HG02981 (cell line): ENCODE data around the gene FAAP24.
"Not testable (repeated sequence)": the region's sequence is repeated elsewhere in the genome, so short reads cannot be mapped to it uniquely, and the experiment has no call there.

Experiments
- ATAC-seq: cut with Tn5 transposase; IDR thresholded peaks from one replicate; pipeline ENCODE4 v1.9.1; 2021; ENCODE audit warnings: mild to moderate bottlenecking, moderate library complexity; ENCODE audit not compliant: unreplicated experiment

The FAAP24 gene

GRCh38 chr19:32971715-32972540, at the start of gene FAAP24, which contains the start of gene CEP89:
Gene FAAP24, plus strand, starts transcription at chr19:32972242. Its CDS starts 955 bp downstream, at chr19:32973197.
Gene CEP89, minus strand, starts transcription at chr19:32971958. Its CDS starts 84 bp downstream, at chr19:32971874.
- peak; percentile 97 for ATAC-seq

- no peak for ATAC-seq
Observed at GRCh38 chr19:32924200-32924599, 47.8 kb upstream of the FAAP24 start.

DNA sequence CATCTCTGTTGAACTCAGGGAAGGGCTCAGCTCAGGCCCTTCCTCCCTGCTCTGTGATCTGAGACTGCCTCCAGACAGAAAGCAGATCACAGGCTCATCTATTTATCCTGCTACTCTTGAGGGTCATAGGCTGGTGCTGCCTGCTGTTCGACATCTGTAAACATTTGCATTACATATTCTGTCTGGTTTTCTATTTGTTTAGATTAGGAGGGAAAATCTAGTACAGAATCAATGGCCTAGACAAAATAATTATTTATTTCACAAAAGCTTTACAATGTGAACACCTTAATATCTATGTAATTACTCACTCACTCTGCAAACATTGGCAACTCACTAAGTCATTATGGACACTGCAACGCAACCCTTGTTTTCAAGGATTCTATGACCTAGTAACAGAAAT, 43.2 kb upstream of the FAAP24 start:
- no peak for ATAC-seq

DNA sequence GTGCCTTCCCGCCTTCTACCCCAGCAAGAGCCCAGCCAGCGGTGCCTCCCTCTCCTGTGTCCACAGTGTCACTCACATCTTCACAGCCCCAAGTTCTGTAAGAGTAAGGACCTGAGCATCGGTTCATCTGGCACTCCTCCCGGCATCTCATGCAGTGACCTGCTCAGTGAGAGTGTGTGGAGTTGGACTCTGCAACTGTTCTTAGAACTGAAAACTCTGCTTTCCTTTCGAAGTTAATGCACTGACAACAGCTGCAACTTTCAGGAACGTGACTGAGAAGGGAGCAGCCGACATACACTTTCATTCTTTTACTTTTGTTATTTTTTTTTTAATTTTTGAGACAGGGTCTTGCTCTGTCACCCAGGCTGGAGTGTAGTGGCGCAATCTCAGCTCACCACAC, 41.5 kb upstream of the FAAP24 start:
- no peak for ATAC-seq

DNA sequence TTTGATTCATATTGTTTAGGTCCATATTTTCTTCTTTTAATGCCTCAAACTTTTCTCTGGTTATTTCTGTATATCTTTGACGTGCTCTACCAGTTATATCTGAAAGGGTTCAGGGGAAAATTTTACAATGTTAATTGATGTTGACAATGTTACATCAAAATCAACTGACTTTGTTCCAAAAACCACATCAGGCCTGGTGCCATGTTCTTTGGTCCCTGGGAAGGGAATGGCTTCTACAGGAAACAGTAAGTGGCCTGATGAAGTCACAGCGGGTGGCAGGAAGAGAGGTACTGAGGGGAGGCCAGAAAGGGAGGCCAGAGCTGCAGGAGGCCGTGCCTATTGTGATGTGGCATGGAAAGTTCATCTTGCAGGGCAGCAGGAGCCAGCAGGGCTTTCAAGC, 38.5 kb upstream of the FAAP24 start:
- no peak for ATAC-seq

GRCh38 chr19:32935629-32936028, 36.4 kb upstream of the FAAP24 start:
- no peak for ATAC-seq

DNA sequence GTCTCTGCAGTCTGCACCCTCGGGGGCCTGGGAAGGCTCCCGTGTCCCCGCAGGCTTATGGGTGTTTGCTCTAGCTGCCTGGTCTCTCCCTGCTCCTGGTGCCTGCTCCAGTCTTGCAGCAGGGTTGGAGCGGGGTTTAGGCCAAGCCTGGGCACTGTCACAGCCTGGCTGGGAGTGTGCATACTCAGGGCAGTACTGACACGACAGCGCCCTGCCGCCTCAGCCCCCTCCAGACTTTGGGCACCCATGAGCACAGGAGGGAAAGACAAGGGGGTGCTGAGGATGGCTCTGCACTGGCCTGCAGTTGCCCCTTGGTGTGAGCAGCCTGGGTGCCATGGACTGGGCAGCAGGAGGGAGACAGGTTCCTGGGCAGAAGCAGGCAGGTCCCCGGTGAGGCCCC, 36.0 kb upstream of the FAAP24 start:
- ATAC-seq, result no peak

DNA sequence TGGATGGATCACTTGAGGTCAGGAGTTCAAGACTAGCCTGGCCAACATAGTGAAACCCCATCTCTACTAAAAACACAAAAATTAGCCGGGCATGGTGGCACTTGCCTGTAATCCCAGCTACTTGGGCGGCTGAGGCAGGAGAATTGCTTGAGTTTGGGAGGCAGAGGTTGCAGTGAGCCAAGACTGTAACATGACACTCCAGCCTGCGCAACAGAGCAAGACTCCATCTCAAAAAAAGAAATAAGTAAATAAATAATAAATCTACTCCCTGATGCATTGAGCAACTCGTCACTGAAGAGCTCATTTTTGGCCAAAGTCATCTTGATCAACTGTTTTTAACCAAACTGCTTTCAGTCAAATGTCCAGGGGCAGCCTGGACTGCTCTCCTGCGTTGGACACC, 30.8 kb upstream of the FAAP24 start:
- ATAC-seq, result not testable (repeated sequence)

GRCh38 chr19:32945260-32945659, 26.8 kb upstream of the FAAP24 start:
- no peak for ATAC-seq

DNA sequence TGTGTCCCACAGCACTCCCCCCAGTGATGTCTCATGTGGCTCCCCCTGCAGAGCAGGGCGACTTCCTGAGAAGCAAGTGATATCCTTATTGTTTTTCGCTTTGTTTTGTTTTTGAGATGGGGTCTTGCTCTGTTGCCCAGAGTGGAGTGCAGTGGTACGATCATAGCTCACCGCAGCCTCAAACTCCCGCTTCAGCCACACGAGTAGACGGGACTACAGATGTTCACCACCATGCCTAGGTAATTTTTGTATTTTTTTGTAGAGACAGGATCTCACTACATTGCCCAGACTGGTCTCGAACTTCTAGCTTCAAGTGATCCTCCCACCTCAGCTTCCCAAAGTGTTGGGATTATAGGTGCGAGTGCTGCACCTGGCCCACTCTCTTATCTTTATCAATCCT, 5.3 kb upstream of the FAAP24 start:
- ATAC-seq, result no peak

DNA sequence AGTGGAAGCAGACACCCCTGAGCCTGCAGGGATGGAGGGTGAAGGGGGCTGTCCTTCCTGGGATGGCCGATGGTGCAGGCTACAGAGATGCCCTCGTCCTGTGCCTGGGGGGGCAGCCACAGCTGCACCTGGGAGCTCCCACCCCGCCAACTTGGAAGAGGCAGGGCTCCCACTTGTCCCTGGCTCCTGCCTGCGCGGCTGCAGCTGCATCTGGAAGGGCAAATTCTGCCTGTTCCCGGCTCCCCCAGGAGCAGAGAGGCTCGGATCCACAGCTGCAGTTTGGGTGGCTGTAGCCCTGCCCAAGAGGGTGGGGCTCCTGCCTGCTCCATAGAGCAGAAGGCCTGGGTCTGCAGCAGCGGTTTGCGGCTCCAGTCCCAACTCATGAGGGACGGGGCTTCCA, 2.5 kb upstream of the FAAP24 start:
- no peak for ATAC-seq

DNA sequence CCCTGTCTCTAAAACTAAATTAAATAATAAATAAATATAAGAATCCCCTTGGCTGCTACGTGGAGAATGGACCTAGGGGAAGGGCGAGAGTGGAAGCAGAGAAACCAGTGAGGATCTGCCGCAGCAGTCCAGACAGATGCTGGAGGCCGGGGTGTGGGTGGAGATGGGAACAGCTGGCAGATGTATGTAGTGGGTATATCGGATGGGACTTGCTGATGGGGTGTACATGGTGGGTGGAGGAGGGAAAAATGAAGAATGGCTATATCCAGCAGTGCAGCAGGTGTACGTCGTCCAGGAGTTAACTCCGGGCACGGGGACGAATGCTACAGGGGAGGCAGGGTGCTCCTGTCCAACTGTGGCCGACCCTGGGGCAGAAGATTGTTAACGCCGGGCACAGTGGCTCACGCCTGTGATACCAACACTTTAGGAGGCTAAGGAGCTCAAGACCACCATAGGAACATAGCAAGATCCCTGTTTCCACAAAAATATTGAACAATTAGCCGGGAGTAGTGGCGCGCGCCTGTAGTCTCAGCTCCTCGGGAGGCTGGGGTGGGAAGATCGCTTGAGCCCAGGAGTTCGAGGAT, 938 bp upstream of the FAAP24 start:
- ATAC-seq, result no peak

GRCh38 chr19:32976223-32976805, 4.3 kb downstream of the FAAP24 start:
- ATAC-seq, result no peak

DNA sequence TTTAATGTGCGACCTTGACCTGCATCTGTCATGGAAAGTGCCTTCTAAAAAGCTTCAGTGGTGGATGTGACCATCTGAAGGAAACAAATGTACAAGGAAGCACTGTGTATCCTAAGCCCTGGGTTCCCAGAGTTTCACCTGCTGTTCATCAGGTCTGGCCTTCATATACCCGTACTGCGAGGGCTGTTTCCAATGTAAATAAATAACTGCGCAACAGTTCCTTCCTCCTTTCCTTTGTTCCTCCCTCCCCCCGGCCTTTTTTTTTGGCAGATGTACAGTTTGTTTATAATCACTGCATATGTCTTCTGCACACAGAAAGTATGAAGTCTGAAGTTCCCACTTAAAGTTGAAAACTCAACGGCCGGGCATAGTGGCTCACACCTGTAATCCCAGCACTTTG, 5.2 kb downstream of the FAAP24 start:
- ATAC-seq, result no peak

DNA sequence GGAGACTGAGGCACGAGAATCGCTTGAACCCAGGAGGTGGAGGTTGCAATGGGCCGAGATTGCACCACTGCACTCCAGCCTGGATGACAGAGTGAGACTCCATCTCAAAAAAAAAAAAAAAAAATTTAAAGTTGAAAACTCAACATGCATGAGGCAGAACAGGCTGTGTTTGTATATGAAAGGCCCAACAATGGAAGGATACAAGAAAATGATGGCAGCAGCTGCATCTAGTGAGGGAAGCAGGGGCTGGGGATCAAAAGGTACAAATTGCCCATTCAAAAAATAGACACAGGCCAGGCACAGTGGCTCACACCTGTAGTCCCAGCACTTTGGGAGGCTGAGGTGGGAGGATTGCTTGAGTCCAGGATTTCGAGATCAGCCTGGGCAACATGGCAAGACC, 5.8 kb downstream of the FAAP24 start:
- ATAC-seq, result not testable (repeated sequence)

- not testable (repeated sequence) for ATAC-seq
Observed at GRCh38 chr19:32979807-32980206, 7.8 kb downstream of the FAAP24 start.

DNA sequence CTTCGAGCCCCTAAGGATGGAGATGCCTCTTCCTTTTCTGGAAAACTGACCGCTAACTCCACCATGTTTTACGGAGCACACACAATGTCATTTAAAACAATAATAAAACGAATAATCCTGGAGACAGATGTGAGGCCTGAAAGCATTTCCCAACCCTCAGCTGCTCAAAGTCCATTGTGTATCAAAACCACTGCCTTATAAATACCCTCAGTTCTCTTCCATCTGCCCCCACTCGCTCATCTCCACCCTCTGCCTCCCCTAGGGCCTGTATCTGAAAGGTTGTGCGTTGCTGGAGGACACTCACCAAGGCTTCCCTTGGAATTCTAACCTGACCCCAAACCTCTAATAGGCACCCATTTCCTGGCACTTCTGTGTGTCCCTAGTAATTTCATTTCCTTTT, 10.4 kb downstream of the FAAP24 start:
- ATAC-seq, result not testable (repeated sequence)

GRCh38 chr19:32988254-32988653, 16.2 kb downstream of the FAAP24 start:
- ATAC-seq, result not testable (repeated sequence)

- no peak for ATAC-seq
Observed at GRCh38 chr19:32988724-32989123, 16.7 kb downstream of the FAAP24 start.

DNA sequence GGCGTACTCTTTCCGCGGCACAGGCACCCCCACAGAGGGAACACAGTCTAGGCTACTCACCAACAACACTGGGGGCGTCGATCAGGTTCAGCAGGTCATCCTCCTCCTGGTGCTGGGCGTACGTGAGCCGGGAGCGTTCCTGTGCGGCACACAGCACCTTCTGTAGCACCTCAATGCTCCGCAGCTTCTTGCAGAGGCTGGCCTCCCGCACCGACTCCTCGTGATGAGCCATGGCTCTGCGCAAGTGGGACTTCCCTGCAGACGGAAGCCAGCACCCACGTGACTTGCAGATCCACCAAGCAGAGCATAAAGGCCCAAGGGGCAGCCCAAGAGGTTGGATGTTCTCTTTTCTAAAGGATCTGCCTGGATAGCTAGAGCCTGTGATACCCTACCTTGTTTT, 23.9 kb downstream of the FAAP24 start:
- ATAC-seq, result not testable (repeated sequence)

DNA sequence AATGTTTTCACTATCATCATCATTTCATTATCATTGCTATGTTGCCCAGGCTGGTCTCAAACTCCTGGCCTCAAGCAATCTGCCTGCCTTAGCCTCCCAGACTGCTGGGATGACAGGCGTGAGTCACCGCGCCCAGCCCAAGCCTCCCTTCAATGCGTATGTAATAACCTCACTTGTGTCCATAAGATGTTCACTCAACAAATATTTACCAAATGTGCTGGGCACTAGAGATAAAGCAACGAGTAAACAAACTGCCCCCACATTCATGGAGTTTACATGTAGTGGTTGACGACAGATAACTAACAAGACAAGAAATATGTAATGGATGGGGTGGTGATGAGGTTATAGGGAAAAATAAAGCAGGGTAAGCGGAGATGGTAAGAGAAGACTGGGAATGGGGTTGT, 25.0 kb downstream of the FAAP24 start:
- ATAC-seq, result not testable (repeated sequence)
